ENCODE measurements around the gene DSCAM. TPM values are rescaled to one million over a fixed set of nuclear protein-coding genes. Genes with fewer than 3 reads are reported as not detected.

DSCAM gene
- total RNA-seq, 1 donor from 2014 or later, result not detected

GRCh38 chr21:40422896-40423635 is 423.9 kb downstream of the DSCAM start:
- Mint-ChIP-seq H3K4me1 (peaks cover 5% of the 10 kb centered on the region), H3K27ac (no peak overlapping the region), H3K4me3 (no peak overlapping the region), H3K9me3 (peaks cover 11% of the 10 kb centered on the region), H3K27me3 (ENCODE audit: insufficient read depth, low read depth) (no peaks in the 10 kb centered on the region), H3K36me3 (no peaks in the 10 kb centered on the region)
- no peaks in the 10 kb centered on the region for H3K4me1 ChIP-seq
- no peak overlapping the region for H3K27ac ChIP-seq
- no peaks in the 10 kb centered on the region for H3K27me3 ChIP-seq
- H3F3A ChIP-seq (ENCODE audit: low read depth), result no peaks in the 10 kb centered on the region
- H3K79me2 ChIP-seq (ENCODE audit: low read depth), result no peaks in the 10 kb centered on the region
- peaks cover 4% of the 10 kb centered on the region for H3K9me3 ChIP-seq (ENCODE audit: low read depth)
- H4K20me1 ChIP-seq (ENCODE audit: low read depth), result no peaks in the 10 kb centered on the region
- no peak overlapping the region for H2AFZ ChIP-seq (replicated peaks)
- no peak overlapping the region for H3K4me2 ChIP-seq
- TF ChIP-seq EZH2 (IDR thresholded peaks at IDR 0.05) (no peak), EZH2phosphoT487 (IDR thresholded peaks at IDR 0.05) (no peak)
- H3K36me3 ChIP-seq, result no peaks in the 10 kb centered on the region
- DNase-seq (ENCODE audit: low spot score), result no peak
- H3K4me3 ChIP-seq, result no peak overlapping the region
- H3K9ac ChIP-seq, result no peak overlapping the region

GRCh38 chr21:40421121-40421520 is 425.8 kb downstream of the DSCAM start:
- Histone ChIP-seq H3K4me1 (no peaks in the 10 kb centered on the region), H3K4me2 (no peak overlapping the region), H3K27ac (no peak overlapping the region), H3K9ac (no peak overlapping the region), H3K4me3 (no peak overlapping the region), H2AFZ (replicated peaks) (no peak overlapping the region), H3K36me3 (no peaks in the 10 kb centered on the region), H3K27me3 (no peaks in the 10 kb centered on the region), H3K9me3 (ENCODE audit: low read depth) (peaks cover 4% of the 10 kb centered on the region), H4K20me1 (ENCODE audit: low read depth) (no peaks in the 10 kb centered on the region), H3K79me2 (ENCODE audit: low read depth) (no peaks in the 10 kb centered on the region), H3F3A (ENCODE audit: low read depth) (no peaks in the 10 kb centered on the region)
- H3K36me3 Mint-ChIP-seq, result no peaks in the 10 kb centered on the region
- no peak for TF ChIP-seq EZH2phosphoT487 (IDR thresholded peaks at IDR 0.05)
- no peak for TF ChIP-seq EZH2 (IDR thresholded peaks at IDR 0.05)
- no peak for TF ChIP-seq CTCF (IDR thresholded peaks at IDR 0.05)
- H3K4me3 Mint-ChIP-seq, result no peak overlapping the region
- H3K27me3 Mint-ChIP-seq (ENCODE audit: insufficient read depth, low read depth), result no peaks in the 10 kb centered on the region
- peaks cover 14% of the 10 kb centered on the region for H3K9me3 Mint-ChIP-seq
- no peak overlapping the region for H3K27ac Mint-ChIP-seq
- DNase-seq (ENCODE audit: low spot score), result no peak
- no peaks in the 10 kb centered on the region for H3K4me1 Mint-ChIP-seq

GRCh38 chr21:40416572-40416971 is 430.4 kb downstream of the DSCAM start:
- no peak overlapping the region for H3K9ac ChIP-seq
- H3K79me2 ChIP-seq (ENCODE audit: low read depth), result no peaks in the 10 kb centered on the region
- H3K4me3 Mint-ChIP-seq, result no peak overlapping the region
- H3K4me1 ChIP-seq, result peaks cover 10% of the 10 kb centered on the region
- peaks cover 14% of the 10 kb centered on the region for H3K9me3 Mint-ChIP-seq
- TF ChIP-seq CTCF (IDR thresholded peaks at IDR 0.05) (no peak), EZH2 (IDR thresholded peaks at IDR 0.05) (no peak), EZH2phosphoT487 (IDR thresholded peaks at IDR 0.05) (no peak)
- H2AFZ ChIP-seq (replicated peaks), result no peak overlapping the region
- H3K9me3 ChIP-seq (ENCODE audit: low read depth), result peaks cover 5% of the 10 kb centered on the region
- no peaks in the 10 kb centered on the region for H3F3A ChIP-seq (ENCODE audit: low read depth)
- H3K27ac ChIP-seq, result no peak overlapping the region
- H3K27me3 Mint-ChIP-seq (ENCODE audit: insufficient read depth, low read depth), result peaks cover 3% of the 10 kb centered on the region
- H3K27me3 ChIP-seq, result no peaks in the 10 kb centered on the region
- no peak overlapping the region for H3K4me2 ChIP-seq
- H3K27ac Mint-ChIP-seq, result no peak overlapping the region
- no peak for DNase-seq (ENCODE audit: low spot score)
- H3K4me3 ChIP-seq, result no peak overlapping the region
- no peaks in the 10 kb centered on the region for H3K4me1 Mint-ChIP-seq
- peaks cover under 1% of the 10 kb centered on the region for H3K36me3 ChIP-seq
- no peaks in the 10 kb centered on the region for H4K20me1 ChIP-seq (ENCODE audit: low read depth)
- no peaks in the 10 kb centered on the region for H3K36me3 Mint-ChIP-seq

GRCh38 chr21:40408561-40408960 is 438.4 kb downstream of the DSCAM start:
- H3K27ac ChIP-seq, result no peak overlapping the region
- H3K4me2 ChIP-seq, result no peak overlapping the region
- H2AFZ ChIP-seq (replicated peaks), result no peak overlapping the region
- no peak overlapping the region for H3K9ac ChIP-seq
- DNase-seq (ENCODE audit: low spot score), result no peak
- TF ChIP-seq EZH2phosphoT487 (IDR thresholded peaks at IDR 0.05) (no peak), EZH2 (IDR thresholded peaks at IDR 0.05) (no peak), CTCF (IDR thresholded peaks at IDR 0.05) (no peak)
- H3K9me3 ChIP-seq (ENCODE audit: low read depth), result peaks cover 5% of the 10 kb centered on the region
- H3K27me3 ChIP-seq, result no peaks in the 10 kb centered on the region
- H3F3A ChIP-seq (ENCODE audit: low read depth), result no peaks in the 10 kb centered on the region
- Mint-ChIP-seq H3K27me3 (ENCODE audit: insufficient read depth, low read depth) (peaks cover 3% of the 10 kb centered on the region), H3K36me3 (no peaks in the 10 kb centered on the region), H3K27ac (no peak overlapping the region), H3K4me3 (no peak overlapping the region), H3K9me3 (peaks cover 3% of the 10 kb centered on the region), H3K4me1 (peaks cover 9% of the 10 kb centered on the region)
- no peaks in the 10 kb centered on the region for H3K79me2 ChIP-seq (ENCODE audit: low read depth)
- no peaks in the 10 kb centered on the region for H4K20me1 ChIP-seq (ENCODE audit: low read depth)
- peaks cover 5% of the 10 kb centered on the region for H3K4me1 ChIP-seq
- H3K4me3 ChIP-seq, result no peak overlapping the region
- peaks cover 4% of the 10 kb centered on the region for H3K36me3 ChIP-seq
